Endothelial cell of umbilical vein (primary cell): ENCODE results near the gene TBC1D17. TPM values are rescaled to one million over a fixed set of nuclear protein-coding genes. Genes with fewer than 3 reads are reported as not detected.

Source experiments
- BruUV-seq: library from RNA; stranded (reverse); fragments of 400-500 nt; replicated peaks from 2 replicates; lab custom pipeline; 2021; lab: Mats Ljungman, UMichigan
- CTCF ChIA-PET: fragments of 300-600, 350-600 bp; sonication (Branson Sonifier 250); formaldehyde crosslinking; loops from one replicate; lab custom pipeline; 2021; ENCODE audit warnings: antibody characterized with exemption, inconsistent platforms; lab: Charles Lee
- POLR2A ChIA-PET: fragments of 300-600, 350-600 bp; sonication (Branson Sonifier 250); formaldehyde crosslinking; loops from one replicate; lab custom pipeline; 2021; ENCODE audit warnings: antibody characterized with exemption, inconsistent platforms; lab: Charles Lee
- DNase-seq: peaks from one replicate; pipeline ENCODE4 v3.0.0-alpha.2; 2011; ENCODE audit warnings: low read depth, low spot score
- FAIRE-seq: peaks from 2 replicates; lab custom pipeline; 2011; peaks lifted over from hg19 to GRCh38; lab: Jason Lieb, UNC
- H2AFZ ChIP-seq: 2 replicates; pipeline ENCODE4 v1.6.0; 2012; ENCODE audit warnings: low read depth, low read length, control low read depth, inconsistent platforms
- H3K27ac ChIP-seq: 2 replicates; pipeline ENCODE4 v1.5.1; 2011; ENCODE audit warnings: low read depth, mild to moderate bottlenecking, control low read depth, low read length, moderate library complexity; ENCODE audit not compliant: insufficient read depth
- H3K27me3 ChIP-seq, 2 experiments: 2 replicates each; pipeline versions ENCODE4 v1.6.0 to v1.6.1; 2011; ENCODE audit warnings: low read length in 2 of 2, mixed read lengths in 1 of 2; ENCODE audit not compliant: control insufficient read depth in 2 of 2, insufficient read depth in 2 of 2
- H3K36me3 ChIP-seq, 2 experiments: 2 replicates in 1 of 2; 3 replicates in 1 of 2; pipeline ENCODE4 v1.5.1; 2011; ENCODE audit warnings: low read length in 2 of 2, mild to moderate bottlenecking in 1 of 2, moderate library complexity in 1 of 2; ENCODE audit not compliant: control insufficient read depth in 2 of 2, insufficient read depth in 2 of 2; ENCODE audit errors: extremely low read depth in 1 of 2
- H3K4me1 ChIP-seq: 3 replicates; pipeline ENCODE4 v1.5.1; 2011; ENCODE audit warnings: mild to moderate bottlenecking, low read length; ENCODE audit not compliant: control insufficient read depth, insufficient read depth; ENCODE audit errors: extremely low read depth
- H3K4me2 ChIP-seq: 2 replicates; pipeline ENCODE4 v1.6.1; 2011; ENCODE audit warnings: low read length, control low read depth, mixed read lengths; ENCODE audit not compliant: insufficient read depth
- H3K4me3 ChIP-seq, 3 experiments: fragments of 200-600 bp in 1 of 3; sonication (generic), shearing (Covaris generic) in 1 of 3; replicated peaks in 1 of 3; 2 replicates each; pipeline ENCODE4 v1.5.1; 2011 to 2016; ENCODE audit warnings: control low read depth in 3 of 3, low read length in 3 of 3, mild to moderate bottlenecking in 2 of 3, inconsistent platforms in 1 of 3, low read depth in 1 of 3, moderate library complexity in 1 of 3; ENCODE audit not compliant: insufficient read depth in 1 of 3
- H3K79me2 ChIP-seq: 2 replicates; pipeline ENCODE4 v1.6.0; 2012; ENCODE audit warnings: low read length, inconsistent platforms; ENCODE audit not compliant: control insufficient read depth, insufficient read depth
- H3K9ac ChIP-seq: replicated peaks from 2 replicates; pipeline ENCODE3; 2011; ENCODE audit warnings: low read length, control low read depth; ENCODE audit not compliant: insufficient read depth; ENCODE audit errors: extremely low read depth
- H3K9me1 ChIP-seq: replicated peaks from 3 replicates; pipeline ENCODE4 v1.6.0; 2011; ENCODE audit warnings: mild to moderate bottlenecking, low read length; ENCODE audit not compliant: control insufficient read depth, insufficient read depth; ENCODE audit errors: extremely low read depth
- H3K9me3 ChIP-seq: replicated peaks from 2 replicates; pipeline ENCODE4 v1.5.1; 2012; ENCODE audit warnings: low read length, inconsistent platforms; ENCODE audit not compliant: control insufficient read depth, insufficient read depth
- H4K20me1 ChIP-seq: replicated peaks from 2 replicates; pipeline ENCODE3; 2011; ENCODE audit warnings: mild to moderate bottlenecking, low read length; ENCODE audit not compliant: control insufficient read depth, insufficient read depth; ENCODE audit errors: extremely low read depth
- EZH2 ChIP-seq: IDR thresholded peaks from 2 replicates; pipeline ENCODE4 v1.6.1; 2012; ENCODE audit warnings: borderline replicate concordance, low read depth, mild to moderate bottlenecking, moderate library complexity, low read length, inconsistent platforms; ENCODE audit not compliant: severe bottlenecking
- FOS ChIP-seq: IDR thresholded peaks from 2 replicates; pipeline ENCODE4 v1.6.1; 2011; ENCODE audit warnings: mild to moderate bottlenecking, low read length, moderate library complexity, borderline replicate concordance; ENCODE audit not compliant: insufficient read depth
- GATA2 ChIP-seq: IDR thresholded peaks from 2 replicates; pipeline ENCODE4 v1.7.0; 2011; ENCODE audit warnings: low read depth, mild to moderate bottlenecking, moderate library complexity, mixed read lengths, low read length; ENCODE audit not compliant: insufficient read length, insufficient read depth
- JUN ChIP-seq: IDR thresholded peaks from 2 replicates; pipeline ENCODE4 v1.6.1; 2011; ENCODE audit warnings: borderline replicate concordance, low read depth; ENCODE audit not compliant: insufficient read length, insufficient read depth
- MYC ChIP-seq: IDR thresholded peaks from one replicate; pipeline ENCODE4 v1.6.1; 2011; ENCODE audit warnings: mild to moderate bottlenecking, low read depth, low read length
- POLR2A ChIP-seq: IDR thresholded peaks from 2 replicates; pipeline ENCODE4 v1.6.1; 2012; ENCODE audit warnings: low read depth, mild to moderate bottlenecking, control low read depth, low read length
- POLR2AphosphoS5 ChIP-seq: IDR thresholded peaks from 2 replicates; pipeline ENCODE4 v1.6.1; 2012; ENCODE audit warnings: low read depth, mild to moderate bottlenecking, control low read depth, low read length, moderate library complexity; ENCODE audit not compliant: insufficient read depth
- dilution Hi-C: fragments of 300-500 bp; cut with MboI; formaldehyde crosslinking; loops from one replicate; pipeline ENCODE4 v1.15.0; 2019; ENCODE audit warnings: low sequenced_read_pairs; ENCODE audit not compliant: extremely low pct_ligation_motif_present
- intact Hi-C: fragments of 100-400 bp; cut with micrococcal nuclease; formaldehyde crosslinking; loops from one replicate; pipeline ENCODE4 v1.10.0; 2022
- polyA plus RNA-seq, 4 experiments: library from polyadenylated mRNA; depleted of rRNA in 3 of 4; stranded (reverse) in 3 of 4; unstranded in 1 of 4; fragments of >200 nt; gene quantifications; 2 replicates each; pipeline versions ENCODE4 v1.2.1 to v1.2.3, GENCODE V29; 2011 to 2012; ENCODE audit warnings: missing spikeins in 1 of 4
- total RNA-seq: library from RNA; stranded (reverse); gene quantifications from 2 replicates; pipeline ENCODE4 v1.2.3, GENCODE V29; 2021
- TF ChIP-seq, protein P1 (sequence below): IDR thresholded peaks from 2 replicates; pipeline ENCODE4 v1.6.1; 2011; ENCODE audit not compliant: insufficient read depth, insufficient read length
- TF ChIP-seq, protein P2 (sequence below), 2 donors: IDR thresholded peaks; 1 replicate in 1 of 2; 2 replicates in 1 of 2; pipeline ENCODE4 v1.5.1; 2011; ENCODE audit warnings: low read length in 2 of 2, mild to moderate bottlenecking in 2 of 2, moderate library complexity in 2 of 2, control low read depth in 1 of 2, inconsistent platforms in 1 of 2, low read depth in 1 of 2; ENCODE audit not compliant: insufficient read depth in 1 of 2; ENCODE audit errors: extremely low read depth in 1 of 2

Gene TBC1D17
- total and polyA plus RNA-seq, 2 donors (not counting 3 experiments of a cell fraction or from before 2014, with no cell fraction given) = 34.2 to 39.3 TPM

DNA sequence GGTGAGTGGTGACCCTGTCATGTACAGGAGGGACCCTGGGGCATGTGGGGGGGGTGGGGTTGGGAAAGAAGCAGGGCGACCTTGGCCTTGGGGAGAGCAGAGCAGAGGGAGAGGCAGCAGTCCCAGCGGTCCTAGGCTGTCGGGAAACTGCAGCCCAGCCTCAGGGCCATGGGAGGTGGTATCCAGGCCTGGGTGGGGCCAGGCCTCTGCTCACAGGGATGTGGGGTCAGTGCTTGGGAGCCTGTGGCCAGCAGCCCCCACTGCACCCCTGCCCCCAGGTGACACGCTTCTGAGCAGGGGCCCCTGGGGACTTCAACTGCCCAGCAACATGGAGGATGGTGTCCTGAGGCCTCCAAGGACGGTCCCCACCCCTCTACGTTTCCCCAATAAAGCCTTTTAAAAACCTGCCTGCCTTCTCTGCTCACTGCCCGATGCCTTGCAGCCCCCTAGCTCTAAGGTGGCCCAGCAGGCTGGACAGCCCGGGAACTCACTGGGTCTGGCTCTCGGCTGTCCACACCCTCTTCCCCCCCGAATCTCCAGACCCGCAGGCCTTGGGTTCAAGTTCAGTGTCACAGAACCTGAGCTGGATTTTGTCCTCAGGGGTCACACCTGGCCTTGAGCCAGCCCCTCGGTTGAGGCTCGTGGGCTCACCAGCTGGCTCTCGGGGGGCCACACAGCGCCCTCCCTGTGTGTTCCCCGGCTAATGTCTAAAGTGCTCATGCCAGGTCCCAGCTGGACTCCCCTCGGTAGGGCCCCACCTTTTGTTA is 17.0 kb upstream of the TBC1D17 start:
- Histone ChIP-seq H2AFZ (no peak overlapping the region), H3K4me1 (peaks cover 9% of the 10 kb centered on the region), H3K79me2 (peaks cover 15% of the 10 kb centered on the region), H3K36me3 (peaks cover 15 to 60% of the 10 kb centered on the region in 2 experiments), H3K4me2 (no peak overlapping the region), H3K27me3 (no peaks in the 10 kb centered on the region), H3K9me3 (no peaks in the 10 kb centered on the region), H3K9ac (no peak overlapping the region), H3K9me1 (no peaks in the 10 kb centered on the region), H3K4me3 (no peak overlapping the region), H4K20me1 (no peaks in the 10 kb centered on the region), H3K27ac (no peak overlapping the region)
- DNase-seq (no peak), FAIRE-seq (no peak)
- POLR2A ChIA-PET = no interaction called here
- dilution Hi-C loops (no loop called here), intact Hi-C loops (no loop called here)
- TF ChIP-seq EZH2 (no peak), POLR2AphosphoS5 (peak; percentile 7)
- BruUV-seq = no TSS peak
- CTCF ChIA-PET = no interaction called here

DNA sequence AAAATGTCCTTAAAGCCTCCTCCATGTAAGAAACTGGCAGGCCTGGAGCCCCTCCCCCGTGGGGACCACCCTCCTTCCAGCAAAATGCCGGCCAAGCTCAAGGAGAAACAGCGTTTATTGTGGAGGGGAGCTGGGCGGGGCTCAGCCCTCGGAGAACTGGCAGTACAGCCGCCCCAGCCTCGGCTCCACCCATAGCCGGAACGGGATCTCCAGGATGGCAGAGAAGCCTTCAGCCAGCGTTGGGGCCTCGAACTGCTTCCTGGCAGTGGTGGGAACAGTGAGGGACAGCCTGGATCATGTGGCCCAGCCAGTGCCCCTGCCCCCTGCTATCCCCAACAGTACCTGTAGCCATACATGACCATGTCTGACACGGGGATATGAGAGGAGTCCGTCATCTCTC is 16.4 kb upstream of the TBC1D17 start:
- Histone ChIP-seq H4K20me1 (no peaks in the 10 kb centered on the region), H3K36me3 (peaks cover 15 to 56% of the 10 kb centered on the region in 2 experiments), H3K4me3 (no peak overlapping the region), H3K9ac (no peak overlapping the region), H3K27ac (no peak overlapping the region), H3K27me3 (no peaks in the 10 kb centered on the region), H3K9me1 (no peaks in the 10 kb centered on the region), H3K4me2 (no peak overlapping the region), H3K9me3 (no peaks in the 10 kb centered on the region), H3K4me1 (peaks cover 13% of the 10 kb centered on the region), H3K79me2 (peaks cover 19% of the 10 kb centered on the region), H2AFZ (no peak overlapping the region)
- intact Hi-C loops = no loop called here
- DNase-seq (no peak), FAIRE-seq (no peak)
- dilution Hi-C loops = no loop called here
- ChIA-PET CTCF (no interaction called here), POLR2A (no interaction called here)
- no TSS peak for BruUV-seq
- TF ChIP-seq GATA2 (no peak), FOS (no peak), MYC (no peak), EZH2 (no peak), POLR2AphosphoS5 (no peak), POLR2A (no peak), JUN (no peak)
- TF ChIP-seq, protein P1, sequence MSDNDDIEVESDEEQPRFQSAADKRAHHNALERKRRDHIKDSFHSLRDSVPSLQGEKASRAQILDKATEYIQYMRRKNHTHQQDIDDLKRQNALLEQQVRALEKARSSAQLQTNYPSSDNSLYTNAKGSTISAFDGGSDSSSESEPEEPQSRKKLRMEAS = no peak
- TF ChIP-seq, protein P2, sequence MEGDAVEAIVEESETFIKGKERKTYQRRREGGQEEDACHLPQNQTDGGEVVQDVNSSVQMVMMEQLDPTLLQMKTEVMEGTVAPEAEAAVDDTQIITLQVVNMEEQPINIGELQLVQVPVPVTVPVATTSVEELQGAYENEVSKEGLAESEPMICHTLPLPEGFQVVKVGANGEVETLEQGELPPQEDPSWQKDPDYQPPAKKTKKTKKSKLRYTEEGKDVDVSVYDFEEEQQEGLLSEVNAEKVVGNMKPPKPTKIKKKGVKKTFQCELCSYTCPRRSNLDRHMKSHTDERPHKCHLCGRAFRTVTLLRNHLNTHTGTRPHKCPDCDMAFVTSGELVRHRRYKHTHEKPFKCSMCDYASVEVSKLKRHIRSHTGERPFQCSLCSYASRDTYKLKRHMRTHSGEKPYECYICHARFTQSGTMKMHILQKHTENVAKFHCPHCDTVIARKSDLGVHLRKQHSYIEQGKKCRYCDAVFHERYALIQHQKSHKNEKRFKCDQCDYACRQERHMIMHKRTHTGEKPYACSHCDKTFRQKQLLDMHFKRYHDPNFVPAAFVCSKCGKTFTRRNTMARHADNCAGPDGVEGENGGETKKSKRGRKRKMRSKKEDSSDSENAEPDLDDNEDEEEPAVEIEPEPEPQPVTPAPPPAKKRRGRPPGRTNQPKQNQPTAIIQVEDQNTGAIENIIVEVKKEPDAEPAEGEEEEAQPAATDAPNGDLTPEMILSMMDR (IDR thresholded peaks at IDR 0.05; ENCODE audit: extremely low read depth in 1 of 2, insufficient read depth in 1 of 2, low read depth in 1 of 2, low read length in 2 of 2) = no peak
